Epithelial cell of proximal tubule (primary cell): ENCODE results near the gene SUSD3. TPM values are rescaled to one million over a fixed set of nuclear protein-coding genes. Genes with fewer than 3 reads are reported as not detected.

Experiments used
- DNase-seq: peaks from one replicate; pipeline ENCODE4 v3.0.0-alpha.2; 2011; ENCODE audit warnings: low read depth
- H3K4me3 ChIP-seq: 2 replicates; pipeline ENCODE4 v1.5.1; 2011; ENCODE audit warnings: low read depth, mild to moderate bottlenecking, low read length
- total RNA-seq: library from RNA; depleted of rRNA; stranded (reverse); fragments of >200 nt; gene quantifications from 2 replicates; pipeline ENCODE4 v1.2.3, GENCODE V29; 2015
- TF ChIP-seq, protein P1 (sequence below): conservative IDR thresholded peaks from 2 replicates; pipeline ENCODE4 v1.5.1; 2012; ENCODE audit warnings: low read depth, mild to moderate bottlenecking, low read length

SUSD3 gene
- total RNA-seq, 1 donor from 2014 or later = 2.9 TPM

DNA sequence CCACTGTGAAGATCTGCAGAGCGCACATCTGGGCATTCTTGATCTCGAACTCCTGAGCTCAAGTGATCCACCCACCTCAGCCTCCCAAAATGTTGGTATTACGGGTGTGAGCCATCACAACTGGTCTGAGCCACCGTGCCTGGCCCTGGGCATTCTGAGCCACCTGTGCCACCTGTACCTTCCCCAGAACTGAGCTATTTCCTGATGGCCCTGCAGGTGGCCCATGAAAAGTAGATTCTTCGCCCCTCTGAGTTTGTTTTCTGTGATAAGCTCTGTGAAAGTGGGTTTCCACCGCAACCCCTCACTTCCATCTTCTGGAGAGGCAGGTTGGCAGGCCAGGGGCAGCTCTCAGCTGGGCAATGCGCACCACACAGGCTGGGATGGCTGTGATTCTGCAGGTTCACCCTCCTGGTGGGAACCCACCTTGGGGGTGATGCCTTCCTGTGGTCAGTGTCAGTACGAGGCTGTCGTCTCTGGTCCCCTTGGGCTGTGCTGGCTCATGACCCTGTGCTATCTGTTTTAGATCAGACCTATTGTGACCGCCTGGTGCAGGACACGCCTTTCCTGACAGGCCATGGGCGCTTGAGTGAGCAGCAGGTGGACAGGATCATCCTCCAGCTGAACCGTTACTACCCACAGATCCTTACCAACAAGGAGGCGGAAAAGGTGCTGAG lies 48.8 kb downstream of the SUSD3 start:
- H3K4me3 ChIP-seq = no peak overlapping the region
- DNase-seq = no peak
- TF ChIP-seq, protein P1, sequence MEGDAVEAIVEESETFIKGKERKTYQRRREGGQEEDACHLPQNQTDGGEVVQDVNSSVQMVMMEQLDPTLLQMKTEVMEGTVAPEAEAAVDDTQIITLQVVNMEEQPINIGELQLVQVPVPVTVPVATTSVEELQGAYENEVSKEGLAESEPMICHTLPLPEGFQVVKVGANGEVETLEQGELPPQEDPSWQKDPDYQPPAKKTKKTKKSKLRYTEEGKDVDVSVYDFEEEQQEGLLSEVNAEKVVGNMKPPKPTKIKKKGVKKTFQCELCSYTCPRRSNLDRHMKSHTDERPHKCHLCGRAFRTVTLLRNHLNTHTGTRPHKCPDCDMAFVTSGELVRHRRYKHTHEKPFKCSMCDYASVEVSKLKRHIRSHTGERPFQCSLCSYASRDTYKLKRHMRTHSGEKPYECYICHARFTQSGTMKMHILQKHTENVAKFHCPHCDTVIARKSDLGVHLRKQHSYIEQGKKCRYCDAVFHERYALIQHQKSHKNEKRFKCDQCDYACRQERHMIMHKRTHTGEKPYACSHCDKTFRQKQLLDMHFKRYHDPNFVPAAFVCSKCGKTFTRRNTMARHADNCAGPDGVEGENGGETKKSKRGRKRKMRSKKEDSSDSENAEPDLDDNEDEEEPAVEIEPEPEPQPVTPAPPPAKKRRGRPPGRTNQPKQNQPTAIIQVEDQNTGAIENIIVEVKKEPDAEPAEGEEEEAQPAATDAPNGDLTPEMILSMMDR = no peak

DNA sequence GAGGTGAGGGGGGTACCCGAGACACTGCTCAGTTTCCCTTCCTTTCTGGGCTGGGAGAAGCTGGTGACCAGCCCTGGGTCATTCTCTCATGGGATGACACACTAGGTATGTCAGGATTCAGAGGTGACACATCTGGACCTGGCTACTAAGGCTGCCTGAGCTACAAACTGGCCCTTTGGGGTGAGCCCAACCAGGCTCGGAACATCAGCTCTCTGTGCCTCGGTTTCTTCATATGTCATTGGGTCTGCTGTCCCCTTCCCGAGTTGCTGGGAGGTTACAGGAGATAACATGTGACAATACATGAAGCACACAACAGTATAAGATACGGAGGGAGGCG lies 49.3 kb downstream of the SUSD3 start:
- TF ChIP-seq, protein P1 = no peak
- no peak overlapping the region for H3K4me3 ChIP-seq
- DNase-seq = no peak

DNA sequence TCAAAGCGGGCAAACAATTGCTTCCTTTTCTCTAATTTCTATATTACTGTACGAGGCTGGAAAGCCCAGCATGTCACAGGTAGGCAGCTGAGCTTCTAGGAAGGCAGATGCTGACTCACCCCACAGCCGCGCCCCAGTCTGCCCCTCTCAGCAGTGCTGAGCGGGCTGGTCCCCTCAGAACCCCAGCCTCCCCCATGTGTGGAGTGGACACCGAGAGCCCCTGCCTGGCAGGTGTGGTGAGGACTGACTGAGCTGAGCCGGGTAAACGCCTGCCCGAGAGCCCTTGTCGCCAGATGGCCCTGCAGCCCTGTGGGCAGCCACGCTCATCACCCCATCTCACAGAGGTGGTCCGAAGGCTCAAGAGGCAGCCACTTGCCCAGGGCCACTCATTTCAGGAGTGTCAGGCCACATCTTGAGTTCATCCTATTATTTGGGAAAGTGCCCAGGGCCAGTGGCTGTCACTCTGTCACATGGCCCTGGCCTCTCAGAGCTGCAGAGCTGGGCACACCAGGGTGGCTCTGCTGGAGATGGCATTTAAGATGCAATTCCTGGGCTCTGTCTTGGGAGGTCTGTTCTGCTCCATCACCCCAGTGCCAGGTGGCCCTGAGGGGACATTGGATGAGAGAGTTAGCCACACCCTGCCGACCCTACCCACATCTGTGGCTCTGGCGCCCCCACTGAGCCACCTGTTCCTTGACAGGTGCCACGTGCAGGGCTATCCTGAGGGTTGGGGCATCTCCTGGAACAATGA lies 50.0 kb downstream of the SUSD3 start:
- no peak overlapping the region for H3K4me3 ChIP-seq
- no peak for DNase-seq
- TF ChIP-seq, protein P1 = no peak

DNA sequence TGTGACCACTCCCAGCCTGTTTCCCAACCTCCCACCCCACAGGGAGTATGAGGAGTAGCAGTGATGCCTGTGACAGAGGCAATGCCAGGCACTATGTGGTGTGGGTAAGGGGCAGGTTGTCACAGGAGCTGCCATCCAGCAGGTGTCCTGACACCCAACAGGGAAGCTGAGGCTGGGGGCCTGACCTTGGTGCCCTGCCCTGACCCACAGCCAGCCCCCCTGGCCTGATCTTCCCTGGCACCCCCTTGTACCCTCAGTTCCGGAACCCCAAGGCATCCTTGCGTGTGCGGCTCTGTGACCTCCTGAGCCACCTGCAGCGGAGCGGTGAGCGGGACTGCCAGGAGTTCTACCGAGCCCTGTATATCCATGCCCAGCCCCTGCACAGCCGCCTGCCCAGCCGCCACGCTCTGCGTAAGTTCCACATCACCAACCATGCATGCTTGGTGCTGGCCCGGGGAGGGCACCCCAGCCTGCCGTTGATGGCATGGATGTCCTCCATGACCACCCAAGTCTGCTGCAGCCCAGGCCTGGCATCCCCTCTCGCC lies 51.9 kb downstream of the SUSD3 start:
- no peak overlapping the region for H3K4me3 ChIP-seq
- DNase-seq = no peak
- TF ChIP-seq, protein P1 = no peak

DNA sequence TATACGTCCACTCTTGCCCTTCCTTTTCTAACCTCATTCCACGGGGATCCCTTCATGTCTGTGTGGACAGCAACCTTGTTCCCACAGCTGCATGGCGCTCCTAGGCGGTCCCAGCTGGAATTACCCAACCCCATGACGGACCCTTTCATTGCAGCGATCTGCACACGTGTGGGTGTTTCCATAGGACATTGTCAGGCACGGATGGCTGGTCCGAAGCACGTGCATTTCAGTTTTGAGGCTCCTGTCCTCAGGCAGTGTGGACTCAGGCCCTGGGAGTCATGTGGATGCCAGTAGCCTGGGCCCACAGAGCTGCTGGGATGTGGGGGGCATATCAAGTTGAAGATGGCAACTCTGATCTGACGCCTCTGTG lies 52.5 kb downstream of the SUSD3 start:
- no peak for DNase-seq
- TF ChIP-seq, protein P1 = no peak

DNA sequence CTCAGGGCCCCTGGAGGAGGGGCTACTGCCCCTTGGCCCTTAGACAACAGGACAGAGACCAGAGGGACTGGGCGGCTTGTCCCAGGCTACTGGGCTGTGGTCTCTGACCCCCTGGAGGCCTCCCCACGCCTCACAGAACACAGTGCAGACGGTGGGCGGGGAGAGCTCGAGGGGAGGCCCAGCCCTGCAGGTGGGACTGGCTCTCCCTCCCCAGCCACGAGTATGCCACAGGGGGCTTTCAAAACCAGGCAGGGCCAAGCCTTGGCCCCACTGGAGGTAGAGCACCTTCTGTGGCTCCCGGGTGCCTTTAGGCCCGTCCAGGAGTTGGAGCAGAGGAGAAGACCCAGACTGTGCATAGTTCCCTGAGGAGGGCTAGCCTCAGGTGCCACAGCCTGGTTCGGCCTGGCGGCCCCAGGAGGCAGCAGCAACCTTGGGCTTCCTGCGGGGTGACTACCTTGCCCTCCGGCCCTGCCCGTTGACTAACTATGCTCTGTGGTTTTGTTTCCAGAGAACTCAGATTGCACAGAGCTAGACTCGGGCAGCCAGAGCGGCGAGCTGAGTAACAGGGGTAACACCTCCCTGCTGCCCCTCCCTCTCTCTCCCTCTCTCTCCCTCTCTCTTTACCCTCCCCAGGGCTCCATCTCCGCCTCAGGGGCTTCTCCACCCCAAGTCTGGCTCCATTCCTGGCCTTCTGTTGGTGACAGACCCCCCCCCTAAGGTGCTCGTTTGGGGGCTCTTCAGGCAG lies 53.0 kb downstream of the SUSD3 start:
- no peak for DNase-seq
- TF ChIP-seq, protein P1 = no peak
- no peak overlapping the region for H3K4me3 ChIP-seq

More for the DNA sequence above, 52.5 kb downstream of the SUSD3 start:
- no peak overlapping the region for H3K4me3 ChIP-seq
